Measurements from ENCODE around the gene TK2.
"Not testable (repeated sequence)": the region's sequence is repeated elsewhere in the genome, so short reads cannot be mapped to it uniquely, and the experiment has no call there.

The TK2 gene

DNA sequence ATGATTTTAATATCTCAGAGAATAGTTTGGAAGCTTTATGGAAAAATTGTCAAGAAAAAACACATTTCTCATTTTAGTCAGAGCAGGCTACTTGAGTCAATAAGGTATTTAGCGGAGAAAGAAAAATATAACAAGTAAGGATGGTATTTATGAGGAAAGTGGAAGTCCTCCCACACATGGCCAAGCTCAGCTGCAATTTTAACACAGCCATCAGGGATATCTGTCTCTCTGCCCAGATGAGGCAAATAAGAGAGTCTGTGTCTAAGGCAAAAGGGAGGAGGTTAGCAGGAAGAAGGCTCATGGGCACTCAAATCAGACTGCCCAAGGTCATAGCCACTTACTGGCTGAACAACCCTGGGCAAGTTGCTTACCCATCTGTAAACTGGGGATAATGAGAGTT, 24.2 kb upstream of the TK2 start:
- DNase-seq (ENCODE audit: low read depth in 2 of 2): no peak

GRCh38 chr16:66572356-66572755, 22.4 kb upstream of the TK2 start:
- DNase-seq (ENCODE audit: low read depth in 2 of 2): no peak

GRCh38 chr16:66569827-66570405, 20.0 kb upstream of the TK2 start:
- no peak for DNase-seq (ENCODE audit: low read depth in 2 of 2)

GRCh38 chr16:66569131-66569530, 19.2 kb upstream of the TK2 start:
- DNase-seq (ENCODE audit: low read depth in 2 of 2): no peak

DNA sequence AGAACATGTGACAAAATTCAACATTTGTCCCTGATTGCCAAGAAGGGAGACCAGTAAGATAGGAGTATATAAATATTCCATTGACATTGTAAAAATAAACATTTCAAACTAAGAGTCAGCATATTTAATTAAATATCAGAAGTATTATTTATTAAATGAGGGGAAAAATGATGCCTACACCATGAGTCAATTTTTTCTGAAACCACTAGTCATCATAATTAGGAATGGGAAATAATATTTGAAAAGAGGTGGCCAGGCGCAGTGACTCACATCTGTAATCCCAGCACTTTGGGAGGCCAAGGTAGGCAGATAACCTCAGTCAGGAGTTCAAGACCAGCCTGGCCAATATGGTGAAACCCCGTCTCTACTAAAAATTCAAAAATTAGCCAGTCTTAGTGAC, 18.4 kb upstream of the TK2 start:
- no peak for DNase-seq (ENCODE audit: low read depth in 2 of 2)

GRCh38 chr16:66567270-66567669, 17.3 kb upstream of the TK2 start:
- DNase-seq (ENCODE audit: low read depth in 2 of 2): not testable (repeated sequence)

GRCh38 chr16:66566051-66566901, 16.4 kb upstream of the TK2 start, which contains the start of gene CMTM1:
CMTM1 (plus strand) TSS chr16:66566439; CDS start chr16:66566514, 75 bp downstream.
- no peak for DNase-seq (ENCODE audit: low read depth in 2 of 2)

DNA sequence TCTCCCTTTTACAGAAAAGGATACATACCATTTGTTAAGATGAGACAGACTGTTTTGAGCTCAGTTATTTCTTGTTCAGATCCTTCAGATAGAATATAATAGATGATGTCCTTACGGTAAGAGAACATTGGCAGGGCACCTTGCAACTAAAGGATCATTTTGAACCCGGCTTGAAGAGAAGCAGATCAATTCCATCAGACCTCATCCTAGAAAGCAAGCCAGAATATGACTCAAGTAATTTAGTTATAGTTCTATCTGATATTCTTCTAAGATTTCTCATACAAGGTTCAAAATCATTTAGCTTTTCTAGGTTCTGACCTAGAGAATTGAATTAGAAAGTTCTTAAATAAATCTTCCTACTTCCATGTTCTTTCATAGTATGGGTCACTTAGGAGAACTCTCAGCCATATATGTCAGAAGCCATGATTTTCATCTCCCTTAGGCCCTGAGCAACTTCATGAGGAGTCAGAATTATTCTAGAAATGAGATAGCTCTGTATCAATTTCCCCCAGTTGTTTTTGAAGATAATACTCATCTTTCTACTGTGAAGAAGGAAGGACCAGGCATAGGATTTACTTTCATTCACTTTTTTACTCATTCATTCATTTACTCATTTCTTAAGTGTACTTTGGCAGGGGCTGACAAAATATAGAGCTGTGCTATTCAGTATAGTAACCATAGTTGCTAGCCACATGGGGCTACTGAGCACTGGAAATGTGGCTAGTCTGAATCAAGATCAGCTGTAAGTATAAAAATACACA, 13.8 kb upstream of the TK2 start:
- DNase-seq (ENCODE audit: low read depth in 2 of 2): no peak

GRCh38 chr16:66562986-66563385, 13.1 kb upstream of the TK2 start:
- no peak for DNase-seq (ENCODE audit: low read depth in 2 of 2)

GRCh38 chr16:66562409-66562808, 12.5 kb upstream of the TK2 start:
- no peak for DNase-seq (ENCODE audit: low read depth in 2 of 2)

- DNase-seq (ENCODE audit: low read depth in 2 of 2): no peak
Observed at GRCh38 chr16:66561381-66562080, 11.6 kb upstream of the TK2 start.

- DNase-seq (ENCODE audit: low read depth in 2 of 2): no peak
Observed at GRCh38 chr16:66560107-66560506, 10.2 kb upstream of the TK2 start.

- DNase-seq (ENCODE audit: low read depth in 2 of 2): no peak
Observed at GRCh38 chr16:66554495-66554894, 4.6 kb upstream of the TK2 start.

- DNase-seq (ENCODE audit: low read depth in 2 of 2): no peak
Observed at GRCh38 chr16:66554021-66554420, 4.1 kb upstream of the TK2 start.

DNA sequence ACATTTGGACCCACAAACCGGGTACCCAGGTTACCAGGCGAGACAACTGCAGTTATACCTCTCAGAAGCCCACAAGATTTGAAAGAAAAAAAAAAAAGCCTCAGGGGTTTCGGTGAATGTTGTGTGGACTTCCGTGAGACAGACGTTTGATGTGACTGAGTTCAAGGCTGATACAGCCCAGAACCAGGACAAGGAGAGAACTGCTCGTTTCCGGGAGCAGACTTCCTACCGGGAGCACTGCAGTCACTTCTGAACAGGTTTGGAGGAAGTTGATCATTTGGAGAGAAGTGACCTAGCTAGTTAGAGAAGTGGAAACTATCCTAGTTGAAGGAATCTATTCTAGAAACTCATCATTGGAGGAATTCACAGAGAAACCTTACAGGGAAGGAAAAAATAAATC, 3.3 kb upstream of the TK2 start:
- DNase-seq (ENCODE audit: low read depth in 2 of 2): no peak

DNA sequence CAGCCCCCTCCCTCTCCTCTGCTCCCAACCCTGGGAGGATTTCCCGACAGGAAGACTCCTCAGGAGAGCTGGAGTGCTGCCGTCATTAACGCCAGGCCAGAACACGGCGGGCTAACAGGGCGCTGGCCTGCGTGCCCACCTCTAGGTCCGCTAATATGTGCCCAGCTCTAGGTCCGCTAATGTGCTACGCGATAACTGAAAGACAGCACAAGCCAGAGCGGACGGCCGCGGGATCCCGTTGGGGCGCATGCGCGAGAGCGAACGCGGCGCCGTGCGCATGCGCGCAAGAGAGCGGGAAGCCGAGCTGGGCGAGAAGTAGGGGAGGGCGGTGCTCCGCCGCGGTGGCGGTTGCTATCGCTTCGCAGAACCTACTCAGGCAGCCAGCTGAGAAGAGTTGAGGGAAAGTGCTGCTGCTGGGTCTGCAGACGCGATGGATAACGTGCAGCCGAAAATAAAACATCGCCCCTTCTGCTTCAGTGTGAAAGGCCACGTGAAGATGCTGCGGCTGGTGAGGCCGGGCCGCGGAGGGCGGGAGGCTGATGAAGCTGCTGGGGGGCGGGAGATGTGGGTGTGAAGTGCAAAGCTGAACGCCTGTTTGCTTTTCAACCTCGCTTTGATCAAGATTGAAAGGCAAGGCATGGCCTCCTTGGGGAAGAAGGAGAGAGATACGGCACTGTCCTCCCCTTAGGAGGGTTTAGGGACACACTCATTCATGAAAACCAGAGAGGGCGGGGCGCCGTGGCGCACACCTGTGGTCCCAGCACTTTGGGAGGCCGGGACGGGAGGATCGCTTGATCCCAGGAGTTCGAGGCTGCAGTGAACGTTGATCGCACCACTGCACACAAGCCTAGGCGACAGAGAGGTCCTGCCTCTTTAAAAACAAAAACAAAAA, 2.6 kb upstream of the TK2 start, which contains the start of gene CKLF:
Gene CKLF, plus strand, starts transcription at position 291 of the 892 bp plus-strand sequence. Its CDS starts 140 bp downstream, at position 431.
- peak; percentile 75 to 79 for DNase-seq (ENCODE audit: low read depth in 2 of 2)

DNA sequence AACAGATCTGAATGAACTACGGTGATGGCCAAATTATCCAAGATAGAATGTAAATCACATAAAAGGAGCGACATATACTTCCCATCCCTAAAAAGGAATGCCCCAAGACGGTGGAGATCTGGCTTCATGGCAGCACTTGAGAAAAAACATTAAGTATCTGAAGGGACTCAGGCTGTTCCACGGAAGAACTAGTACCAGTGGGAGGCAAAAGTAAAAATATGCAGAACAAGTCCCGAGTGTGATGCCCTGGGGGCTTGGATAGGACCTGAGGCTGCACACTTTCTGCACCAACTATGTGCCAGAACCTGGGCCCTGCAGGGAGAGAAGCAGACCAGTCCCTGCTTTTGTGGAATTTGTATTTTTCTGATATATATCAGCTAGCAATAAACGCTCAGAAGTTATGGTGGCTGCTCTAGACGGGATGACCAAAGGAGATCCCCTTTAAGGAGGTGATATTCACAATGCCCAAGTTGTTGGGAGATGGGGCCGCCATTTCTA, 1.9 kb upstream of the TK2 start:
- no peak for DNase-seq (ENCODE audit: low read depth in 2 of 2)

GRCh38 chr16:66551348-66551759, 1.4 kb upstream of the TK2 start:
- DNase-seq (ENCODE audit: low read depth in 2 of 2): no peak

- no peak for DNase-seq (ENCODE audit: low read depth in 2 of 2)
Observed at GRCh38 chr16:66548868-66549267, 1.1 kb downstream of the TK2 start.

DNA sequence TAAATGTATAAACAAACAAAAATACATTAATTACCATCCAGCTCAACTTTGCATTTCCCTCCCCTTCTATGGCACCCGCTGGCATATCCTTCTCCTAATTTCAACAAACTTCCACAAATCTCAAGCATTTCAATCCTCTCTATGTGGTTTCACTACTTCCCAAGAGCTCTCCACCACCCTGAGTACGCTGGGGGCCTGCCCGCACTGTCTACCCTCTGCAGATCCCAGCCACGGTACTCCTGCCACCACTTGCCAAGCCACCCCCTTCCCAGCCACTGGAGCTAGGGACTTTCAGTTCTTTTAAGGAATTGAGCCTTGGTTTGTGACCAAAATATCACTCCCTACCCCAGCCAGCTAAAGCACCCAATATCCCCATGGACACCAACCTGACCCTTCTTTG, 1.9 kb downstream of the TK2 start:
- DNase-seq (ENCODE audit: low read depth in 2 of 2): no peak
